RWPE2 (cell line): ENCODE results near the gene EIF4E2.
"Not testable (repeated sequence)": the region's sequence is repeated elsewhere in the genome, so short reads cannot be mapped to it uniquely, and the experiment has no call there.

Experiments used
- ATAC-seq: fragments of 200-7000 bp; cut with Tn5 transposase; 3 replicates; pipeline ENCODE4 v1.9.1; 2021; ENCODE audit warnings: low read depth
- DNase-seq: peaks from one replicate; pipeline ENCODE4 v3.0.0-alpha.2; 2020; ENCODE audit warnings: low spot score
- H3K27ac ChIP-seq: fragments of 450-650 bp; 2 replicates; pipeline ENCODE4 v1.5.1; 2017; ENCODE audit warnings: mild to moderate bottlenecking; ENCODE audit not compliant: poor library complexity, severe bottlenecking
- H3K27me3 ChIP-seq: fragments of 250-450 bp; sonication (Bioruptor Pico); 2 replicates; pipeline ENCODE4 v1.5.1; 2021; ENCODE audit warnings: mild to moderate bottlenecking, moderate library complexity; ENCODE audit not compliant: insufficient read depth, poor library complexity, severe bottlenecking
- H3K36me3 ChIP-seq: fragments of 250-450 bp; sonication (Bioruptor Pico); 2 replicates; pipeline ENCODE4 v1.5.1; 2020; ENCODE audit warnings: low read depth, mild to moderate bottlenecking, moderate library complexity
- H3K4me1 ChIP-seq: fragments of 250-450 bp; sonication (Bioruptor Pico); 2 replicates; pipeline ENCODE4 v1.5.1; 2021; ENCODE audit warnings: mild to moderate bottlenecking, moderate library complexity; ENCODE audit not compliant: insufficient read depth, poor library complexity, severe bottlenecking
- H3K4me3 ChIP-seq: fragments of 250-450 bp; sonication (Bioruptor Pico); 2 replicates; pipeline ENCODE4 v1.5.1; 2021; ENCODE audit warnings: mild to moderate bottlenecking, moderate library complexity; ENCODE audit not compliant: severe bottlenecking
- H3K9me3 ChIP-seq: fragments of 250-450 bp; sonication (Bioruptor Pico); 2 replicates; pipeline ENCODE4 v1.5.1; 2021; ENCODE audit warnings: mild to moderate bottlenecking, moderate library complexity; ENCODE audit not compliant: severe bottlenecking
- CTCF ChIP-seq: fragments of 450-650 bp; IDR thresholded peaks from one replicate; pipeline ENCODE4 v1.5.1; 2017; ENCODE audit warnings: mild to moderate bottlenecking, moderate library complexity; ENCODE audit not compliant: poor library complexity, severe bottlenecking

Gene EIF4E2

GRCh38 chr2:232563580-232563979 is 13.1 kb downstream of the EIF4E2 start:
- ATAC-seq (no peak), DNase-seq (no peak)
- Histone ChIP-seq H3K27ac (no peak overlapping the region), H3K36me3 (peaks cover 95% of the 10 kb centered on the region), H3K4me1 (peaks cover 10% of the 10 kb centered on the region), H3K9me3 (no peaks in the 10 kb centered on the region), H3K27me3 (no peaks in the 10 kb centered on the region), H3K4me3 (no peak overlapping the region)
- TF ChIP-seq CTCF = no peak

DNA sequence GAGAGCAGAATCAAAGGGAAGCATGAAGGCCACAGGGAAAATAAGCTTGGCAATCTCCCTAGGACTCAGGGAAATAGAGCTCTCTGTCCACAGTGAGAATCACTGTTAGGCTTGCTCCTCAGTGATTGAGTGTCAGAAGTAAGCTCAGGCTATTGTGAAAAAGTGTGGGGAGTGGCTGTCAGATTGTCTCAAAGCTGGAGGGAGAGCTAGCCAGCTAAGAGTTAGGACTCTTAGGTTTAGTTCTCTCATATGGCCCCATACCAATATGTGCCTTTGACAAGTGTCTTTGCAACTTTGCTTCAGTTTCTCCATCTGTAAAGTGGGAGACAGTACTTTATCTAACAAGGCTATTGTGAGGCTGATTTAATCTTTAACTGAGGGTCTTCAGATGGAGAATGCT is 17.2 kb downstream of the EIF4E2 start:
- Histone ChIP-seq H3K27ac (peak overlapping the region; percentile 18), H3K27me3 (no peaks in the 10 kb centered on the region), H3K9me3 (no peaks in the 10 kb centered on the region), H3K36me3 (peaks cover 81% of the 10 kb centered on the region), H3K4me1 (peaks cover 10% of the 10 kb centered on the region), H3K4me3 (no peak overlapping the region)
- 0 out of 3 replicates have a peak, but pooled peaks have one; percentile 26 for ATAC-seq
- no peak for DNase-seq
- TF ChIP-seq CTCF = no peak

GRCh38 chr2:232568161-232568560 is 17.7 kb downstream of the EIF4E2 start:
- no peak overlapping the region for H3K4me3 ChIP-seq
- H3K36me3 ChIP-seq = peaks cover 77% of the 10 kb centered on the region
- no peak for TF ChIP-seq CTCF
- no peaks in the 10 kb centered on the region for H3K9me3 ChIP-seq
- no peaks in the 10 kb centered on the region for H3K27me3 ChIP-seq
- H3K27ac ChIP-seq = peak overlapping the region; percentile 18
- H3K4me1 ChIP-seq = peaks cover 10% of the 10 kb centered on the region
- ATAC-seq (peak; percentile 92), DNase-seq (no peak)

DNA sequence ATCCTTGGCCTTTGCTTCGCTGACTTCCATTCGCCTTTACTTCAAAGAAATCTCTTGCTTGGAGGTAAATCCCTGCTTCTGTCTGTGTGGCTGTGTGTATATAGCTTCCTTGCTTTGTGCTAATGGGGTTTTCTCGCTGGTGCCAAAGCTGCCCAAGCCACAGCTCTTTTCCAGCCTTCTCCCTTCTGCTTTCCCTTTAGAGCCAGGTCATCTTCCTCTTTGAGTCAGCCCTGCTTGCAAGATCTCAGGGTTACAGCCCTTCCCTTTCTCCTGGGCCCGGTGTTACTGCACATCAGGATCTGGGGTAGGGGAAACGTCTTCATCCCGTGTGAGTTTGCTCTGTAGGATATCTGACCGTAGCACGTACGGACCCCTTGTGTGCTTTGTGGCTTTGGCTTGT is 19.1 kb downstream of the EIF4E2 start:
- no peak for ATAC-seq
- H3K27me3 ChIP-seq = no peaks in the 10 kb centered on the region
- peaks cover 14% of the 10 kb centered on the region for H3K4me1 ChIP-seq
- no peak for DNase-seq
- H3K4me3 ChIP-seq = no peak overlapping the region
- no peaks in the 10 kb centered on the region for H3K9me3 ChIP-seq
- no peak overlapping the region for H3K27ac ChIP-seq
- H3K36me3 ChIP-seq = peaks cover 68% of the 10 kb centered on the region
- TF ChIP-seq CTCF = no peak

GRCh38 chr2:232570481-232570880 is 20.0 kb downstream of the EIF4E2 start:
- not testable (repeated sequence) for H3K27me3 ChIP-seq, ATAC-seq, DNase-seq, H3K9me3 ChIP-seq, H3K4me3 ChIP-seq, H3K27ac ChIP-seq
- Histone ChIP-seq H3K4me1 (peaks cover 17% of the 10 kb centered on the region), H3K36me3 (peaks cover 64% of the 10 kb centered on the region)
